Mesodermal cell (in vitro differentiated cells): ENCODE results near the gene SMIM28.
"Not testable (repeated sequence)": the region's sequence is repeated elsewhere in the genome, so short reads cannot be mapped to it uniquely, and the experiment has no call there.

Experiments
- H3K27ac ChIP-seq: 2 replicates; pipeline ENCODE4 v1.7.0; 2013; ENCODE audit warnings: mild to moderate bottlenecking, low read depth, low read length, moderate library complexity; ENCODE audit not compliant: severe bottlenecking
- H3K36me3 ChIP-seq: 2 replicates; pipeline ENCODE4 v1.7.1; 2013; ENCODE audit warnings: mild to moderate bottlenecking, low read length, moderate library complexity; ENCODE audit not compliant: control insufficient read depth, insufficient read depth
- H3K4me1 ChIP-seq: one replicate; pipeline ENCODE4 v1.7.1; 2013; ENCODE audit warnings: mild to moderate bottlenecking, low read length; ENCODE audit not compliant: insufficient read depth, control insufficient read depth, poor library complexity, severe bottlenecking
- H3K4me3 ChIP-seq: 2 replicates; pipeline ENCODE4 v1.7.0; 2013; ENCODE audit warnings: low read length, control low read depth, mild to moderate bottlenecking; ENCODE audit not compliant: insufficient read depth, poor library complexity, severe bottlenecking; ENCODE audit errors: extremely low read depth
- H3K9me3 ChIP-seq: 2 replicates; pipeline ENCODE4 v1.7.1; 2013; ENCODE audit warnings: mild to moderate bottlenecking, low read length, moderate library complexity; ENCODE audit not compliant: control insufficient read depth
- WGBS, 2 experiments: methylation state at CpG; one replicate each; pipeline ENCODE4 v1.1.5; 2013; ENCODE audit warnings: missing lambda C conversion rate in 2 of 2; ENCODE audit not compliant: insufficient coverage in 2 of 2; 5-methylcytosine and 5-hydroxymethylcytosine counted together

The SMIM28 gene

DNA sequence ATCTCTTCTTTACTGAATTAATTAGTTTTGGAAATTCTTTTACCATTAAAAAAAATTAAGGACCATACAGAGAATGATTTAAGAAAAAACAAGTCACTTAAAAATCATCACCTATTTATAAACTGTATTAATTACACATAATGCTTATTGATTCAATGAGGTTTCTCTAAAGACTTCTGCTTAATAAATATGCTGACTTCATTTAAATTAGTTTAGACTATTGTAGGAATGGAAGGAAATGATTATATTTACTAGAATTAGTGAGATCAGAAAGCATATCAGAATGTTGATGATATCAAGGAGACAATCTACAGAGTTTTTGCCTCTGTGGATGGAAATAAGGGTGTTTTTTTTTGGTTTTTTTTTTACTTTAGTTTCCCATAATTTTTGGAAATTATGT, 34.6 kb upstream of the SMIM28 start:
- H3K9me3 ChIP-seq = no peaks in the 10 kb centered on the region
- no peaks in the 10 kb centered on the region for H3K4me1 ChIP-seq
- no peak overlapping the region for H3K27ac ChIP-seq
- no peaks in the 10 kb centered on the region for H3K36me3 ChIP-seq
- H3K4me3 ChIP-seq = no peak overlapping the region

DNA sequence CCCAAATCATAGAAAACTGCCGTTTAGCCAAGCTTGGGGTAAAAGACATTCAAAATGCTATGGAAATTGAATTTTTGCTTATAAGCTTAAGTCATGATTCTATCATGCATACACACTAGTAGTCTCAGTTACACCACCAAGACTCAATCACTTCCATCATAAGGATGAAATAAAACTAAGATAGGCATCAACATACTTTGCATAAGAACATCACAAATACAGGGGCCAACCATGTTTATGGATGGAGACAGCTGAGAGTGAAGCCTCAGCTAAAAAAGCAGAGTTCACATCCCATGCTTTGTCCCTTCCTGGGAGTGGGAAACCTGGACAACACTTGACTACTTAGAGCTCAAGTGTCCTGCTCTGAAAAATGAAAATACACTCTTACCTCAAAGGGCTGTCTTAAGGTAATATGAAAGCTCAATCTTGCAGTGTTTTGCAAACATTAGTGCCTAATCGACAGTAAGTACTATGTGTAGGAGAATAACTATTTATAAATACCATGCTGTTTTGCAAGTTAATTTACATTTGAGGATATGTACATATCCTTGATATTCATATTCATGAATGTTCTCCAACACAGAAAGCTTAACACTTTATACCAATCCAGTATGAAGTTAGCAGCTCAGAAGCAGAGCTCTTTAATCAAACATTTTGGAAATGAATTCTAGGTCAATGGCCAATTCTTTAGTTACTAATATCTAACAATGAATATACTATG, 32.0 kb upstream of the SMIM28 start:
- H3K27ac ChIP-seq = no peak overlapping the region
- H3K9me3 ChIP-seq = no peaks in the 10 kb centered on the region
- H3K36me3 ChIP-seq = no peaks in the 10 kb centered on the region
- H3K4me3 ChIP-seq = no peak overlapping the region
- whole genome bisulfite sequencing, 2 experiments = no CpG with 5 or more reads among the region's 2 CpGs
- no peaks in the 10 kb centered on the region for H3K4me1 ChIP-seq

DNA sequence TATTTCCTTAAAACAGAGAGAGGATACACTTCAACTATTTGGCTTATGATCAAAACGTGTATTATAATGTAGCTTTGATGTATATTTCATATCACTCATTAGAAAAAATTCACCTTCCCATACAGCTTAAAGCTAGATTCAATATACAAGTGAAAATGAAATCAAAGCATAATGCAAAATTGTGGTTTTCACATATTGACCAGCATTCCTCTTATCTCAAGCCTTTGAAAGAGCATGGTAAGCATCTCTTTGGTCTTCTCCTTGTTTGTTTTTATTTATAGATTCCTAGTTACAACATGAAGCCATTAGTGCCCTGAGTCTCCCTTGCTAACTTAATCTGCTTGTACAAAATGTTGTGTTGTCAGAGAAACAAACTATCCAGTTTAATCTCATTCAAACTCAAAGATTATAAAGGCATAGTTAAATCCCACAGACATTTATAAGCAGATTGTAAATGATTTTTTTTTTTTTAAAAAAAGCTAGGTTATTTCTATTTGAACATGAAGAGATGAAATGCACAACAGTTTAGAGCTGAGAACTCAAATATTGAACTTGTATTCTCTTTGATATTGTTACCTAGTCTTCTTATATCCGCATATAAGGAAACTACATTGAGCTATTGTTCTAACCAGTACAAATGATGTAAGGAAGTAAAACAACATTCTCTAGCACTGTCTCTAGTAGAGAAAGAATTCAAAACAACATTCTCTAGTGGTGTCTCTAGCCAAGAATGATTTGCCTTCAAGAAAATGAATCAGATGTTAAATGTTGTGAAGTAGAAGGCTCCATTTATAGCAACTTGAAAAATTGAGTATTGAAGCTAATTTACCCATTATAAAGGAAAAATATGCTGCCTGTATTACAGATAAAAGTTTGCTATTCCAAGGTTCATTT, 31.2 kb upstream of the SMIM28 start:
- no peak overlapping the region for H3K27ac ChIP-seq
- H3K9me3 ChIP-seq = no peaks in the 10 kb centered on the region
- WGBS, 2 experiments = no CpG with 5 or more reads among the region's 2 CpGs
- H3K4me1 ChIP-seq = no peaks in the 10 kb centered on the region
- H3K4me3 ChIP-seq = no peak overlapping the region
- H3K36me3 ChIP-seq = no peaks in the 10 kb centered on the region

DNA sequence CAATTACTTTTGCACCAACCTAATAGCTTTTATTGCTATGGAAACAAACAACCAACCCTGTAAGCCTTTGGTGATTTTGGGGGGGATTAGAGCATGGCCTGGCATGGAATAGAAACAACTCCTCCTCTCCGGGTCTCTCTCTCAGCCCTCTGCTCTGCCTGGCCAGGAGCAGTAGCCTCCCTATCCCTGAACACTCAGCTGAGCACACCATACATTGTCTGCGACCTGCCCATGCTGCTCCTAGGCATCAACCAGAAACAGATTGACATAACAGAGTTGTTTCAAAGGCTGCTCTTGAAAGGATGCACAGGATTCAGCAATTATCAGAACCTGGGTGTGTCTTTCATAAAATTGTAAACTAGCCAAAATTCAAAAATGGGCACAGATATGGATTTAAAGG, 29.8 kb upstream of the SMIM28 start:
- H3K4me3 ChIP-seq = no peak overlapping the region
- no peaks in the 10 kb centered on the region for H3K4me1 ChIP-seq
- 82 to 93% methylated on average over 2 of the region's 2 CpGs for WGBS, 2 experiments
- no peak overlapping the region for H3K27ac ChIP-seq
- H3K36me3 ChIP-seq = no peaks in the 10 kb centered on the region
- no peaks in the 10 kb centered on the region for H3K9me3 ChIP-seq

DNA sequence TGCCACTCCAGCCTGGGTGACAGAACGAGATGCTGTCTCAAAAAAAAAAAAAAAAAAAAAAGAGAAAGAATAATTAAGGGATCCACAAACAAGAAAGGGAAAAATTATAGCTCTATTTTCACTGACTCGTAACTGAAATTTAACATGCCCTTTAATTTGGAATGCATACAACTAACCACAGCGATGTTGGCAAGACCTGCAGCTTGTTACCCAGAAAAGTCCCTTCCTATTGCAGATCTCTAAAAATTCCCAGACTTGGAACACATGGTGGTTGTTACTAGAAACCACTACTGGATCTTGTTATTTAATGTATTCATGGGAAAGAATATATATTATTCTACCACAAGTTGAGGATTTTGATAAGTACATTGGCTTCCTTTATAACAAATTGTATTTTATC, 27.8 kb upstream of the SMIM28 start:
- Histone ChIP-seq H3K9me3 (no peaks in the 10 kb centered on the region), H3K4me1 (no peaks in the 10 kb centered on the region), H3K27ac (no peak overlapping the region), H3K36me3 (no peaks in the 10 kb centered on the region), H3K4me3 (no peak overlapping the region)
- WGBS, 2 experiments = 100% methylated on average over 1 of the region's 3 CpGs

DNA sequence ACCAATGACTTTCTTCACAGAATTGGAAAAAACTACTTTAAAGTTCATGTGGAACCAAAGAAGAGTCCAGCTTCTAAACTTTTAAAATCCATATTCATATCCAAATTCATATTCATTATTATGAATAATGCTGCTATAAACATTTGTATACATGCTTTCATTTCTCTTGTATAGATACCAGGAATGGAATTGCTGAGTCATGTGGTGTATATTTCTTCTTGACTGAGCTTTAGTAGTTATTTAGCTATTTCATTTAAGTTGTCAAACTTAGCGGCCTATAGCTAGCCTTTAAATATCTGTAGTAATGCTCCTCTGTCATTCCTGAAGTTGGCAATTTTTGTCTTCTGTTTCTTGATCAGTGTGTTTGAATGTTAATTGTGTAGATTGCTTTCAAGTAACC, 19.8 kb upstream of the SMIM28 start:
- no CpG with 5 or more reads among the region's 1 CpG for WGBS, 2 experiments

DNA sequence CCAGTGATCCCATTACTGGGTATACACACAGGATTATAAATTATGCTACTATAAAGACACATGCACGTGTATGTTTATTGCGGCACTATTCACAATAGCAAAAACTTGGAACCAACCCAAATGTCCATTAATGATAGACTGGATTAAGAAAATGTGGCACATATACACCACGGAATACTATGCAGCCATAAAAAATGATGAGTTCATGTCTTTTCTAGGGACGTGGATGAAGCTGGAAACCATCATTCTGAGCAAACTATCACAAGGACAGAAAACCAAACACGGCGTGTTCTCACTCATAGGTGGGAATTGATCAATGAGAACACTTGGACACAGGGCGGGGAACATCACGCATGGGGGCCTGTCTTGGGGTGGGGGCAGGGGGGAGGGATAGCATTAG, 9.0 kb upstream of the SMIM28 start:
- H3K36me3 ChIP-seq, H3K4me3 ChIP-seq, H3K27ac ChIP-seq, H3K4me1 ChIP-seq, H3K9me3 ChIP-seq: not testable (repeated sequence)
- 96 to 98% methylated on average over 3 to 5 of the region's 8 CpGs for WGBS, 2 experiments

More for the DNA sequence above, 19.8 kb upstream of the SMIM28 start:
- no peak overlapping the region for H3K27ac ChIP-seq
- no peak overlapping the region for H3K4me3 ChIP-seq
- no peaks in the 10 kb centered on the region for H3K9me3 ChIP-seq
- H3K4me1 ChIP-seq = no peaks in the 10 kb centered on the region
- no peaks in the 10 kb centered on the region for H3K36me3 ChIP-seq

DNA sequence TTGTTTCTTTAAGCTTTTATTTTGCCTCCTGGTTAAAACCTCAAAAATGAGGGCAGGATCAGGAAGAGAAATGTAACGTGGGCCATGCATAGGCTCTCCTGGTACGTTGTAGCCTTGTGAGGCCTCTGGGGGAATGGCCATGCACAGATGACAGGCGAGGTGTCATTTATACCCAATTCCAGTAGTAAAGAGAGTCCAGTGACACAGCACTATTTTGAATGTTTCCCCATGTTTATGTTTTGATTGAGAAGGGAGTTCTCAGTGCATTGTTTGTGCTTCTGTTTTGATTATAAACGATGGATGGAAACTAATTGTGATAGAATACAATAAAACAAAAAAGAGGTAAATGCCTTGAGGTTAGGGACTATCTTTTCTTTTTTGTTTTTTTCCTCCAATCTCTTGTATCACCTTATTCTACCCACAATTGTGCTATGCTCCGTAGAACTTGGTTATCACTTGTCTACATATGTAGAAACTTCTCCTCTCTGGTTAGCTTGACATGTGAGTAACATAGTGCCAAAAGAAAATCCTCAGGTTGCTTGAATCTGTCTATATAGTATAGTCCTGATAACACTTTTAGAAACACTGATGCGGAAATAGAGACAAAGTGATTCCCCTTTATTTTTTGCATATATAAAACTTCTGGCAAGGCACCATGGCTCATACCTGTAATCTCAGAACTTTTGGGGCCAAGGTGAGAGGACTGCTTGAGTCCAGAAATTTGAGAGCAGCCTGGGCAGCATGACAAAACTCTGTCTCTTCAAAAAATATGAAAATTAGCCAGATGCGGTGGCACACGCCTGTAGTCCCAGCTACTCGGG, 6.9 kb upstream of the SMIM28 start:
- Histone ChIP-seq H3K36me3 (no peaks in the 10 kb centered on the region), H3K4me1 (no peaks in the 10 kb centered on the region), H3K4me3 (no peak overlapping the region), H3K27ac (no peak overlapping the region), H3K9me3 (no peaks in the 10 kb centered on the region)
- 93 to 94% methylated on average over 2 to 6 of the region's 9 CpGs for whole genome bisulfite sequencing, 2 experiments

DNA sequence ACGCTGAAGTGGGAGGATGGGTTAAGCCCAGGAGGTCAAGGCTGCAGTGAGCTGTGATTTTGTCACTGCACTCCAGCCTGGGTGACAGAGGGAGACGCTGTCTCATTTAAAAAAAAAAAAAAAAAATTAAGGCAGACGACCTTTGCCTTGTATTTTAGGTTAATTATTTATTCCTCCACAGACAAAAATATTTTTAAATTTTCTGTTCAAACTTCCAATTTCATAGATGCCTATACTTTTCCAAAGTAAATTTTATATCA, 6.3 kb upstream of the SMIM28 start:
- no peaks in the 10 kb centered on the region for H3K36me3 ChIP-seq
- no peaks in the 10 kb centered on the region for H3K4me1 ChIP-seq
- no peak overlapping the region for H3K4me3 ChIP-seq
- H3K9me3 ChIP-seq = no peaks in the 10 kb centered on the region
- no peak overlapping the region for H3K27ac ChIP-seq
- WGBS, 2 experiments = 77% methylated on average over 1 of the region's 3 CpGs; no CpG with 5 or more reads in 1 of the 2 experiments

DNA sequence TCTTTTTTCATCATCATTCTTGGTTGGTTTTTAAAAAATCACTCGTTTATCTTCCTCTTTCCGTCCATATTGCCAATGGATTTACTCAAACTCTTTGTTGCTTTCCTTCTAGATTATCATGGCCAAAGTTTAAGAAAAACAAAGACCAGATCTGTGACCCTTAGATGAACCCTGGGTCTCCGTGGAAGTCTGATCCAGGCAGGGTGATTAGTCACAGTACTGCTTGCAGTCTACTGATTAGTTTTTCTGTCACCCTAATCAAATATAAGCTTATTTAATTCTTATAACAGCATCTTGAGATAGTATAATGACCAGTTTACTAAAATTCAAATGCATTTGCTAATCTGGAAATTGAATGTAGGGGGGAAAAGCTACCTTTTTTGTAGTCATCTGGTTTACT, 6.0 kb upstream of the SMIM28 start:
- Histone ChIP-seq H3K36me3 (no peaks in the 10 kb centered on the region), H3K27ac (no peak overlapping the region)
- WGBS, 2 experiments = 52 to 86% methylated on average over 1 to 3 of the region's 3 CpGs

More for the DNA sequence above, 6.0 kb upstream of the SMIM28 start:
- no peaks in the 10 kb centered on the region for H3K9me3 ChIP-seq
- H3K4me1 ChIP-seq = no peaks in the 10 kb centered on the region
- no peak overlapping the region for H3K4me3 ChIP-seq
